HTERT RPE-1 (cell line): ENCODE results near the gene RXRB.
"Not testable (repeated sequence)": the region's sequence is repeated elsewhere in the genome, so short reads cannot be mapped to it uniquely, and the experiment has no call there.

Experiments used
- in situ Hi-C: fragments of 300-500 bp; cut with MboI; formaldehyde crosslinking; loops from 4 replicates; pipeline ENCODE4 v1.14.3; 2020; ENCODE audit warnings: low sequenced_read_pairs

Gene RXRB

DNA sequence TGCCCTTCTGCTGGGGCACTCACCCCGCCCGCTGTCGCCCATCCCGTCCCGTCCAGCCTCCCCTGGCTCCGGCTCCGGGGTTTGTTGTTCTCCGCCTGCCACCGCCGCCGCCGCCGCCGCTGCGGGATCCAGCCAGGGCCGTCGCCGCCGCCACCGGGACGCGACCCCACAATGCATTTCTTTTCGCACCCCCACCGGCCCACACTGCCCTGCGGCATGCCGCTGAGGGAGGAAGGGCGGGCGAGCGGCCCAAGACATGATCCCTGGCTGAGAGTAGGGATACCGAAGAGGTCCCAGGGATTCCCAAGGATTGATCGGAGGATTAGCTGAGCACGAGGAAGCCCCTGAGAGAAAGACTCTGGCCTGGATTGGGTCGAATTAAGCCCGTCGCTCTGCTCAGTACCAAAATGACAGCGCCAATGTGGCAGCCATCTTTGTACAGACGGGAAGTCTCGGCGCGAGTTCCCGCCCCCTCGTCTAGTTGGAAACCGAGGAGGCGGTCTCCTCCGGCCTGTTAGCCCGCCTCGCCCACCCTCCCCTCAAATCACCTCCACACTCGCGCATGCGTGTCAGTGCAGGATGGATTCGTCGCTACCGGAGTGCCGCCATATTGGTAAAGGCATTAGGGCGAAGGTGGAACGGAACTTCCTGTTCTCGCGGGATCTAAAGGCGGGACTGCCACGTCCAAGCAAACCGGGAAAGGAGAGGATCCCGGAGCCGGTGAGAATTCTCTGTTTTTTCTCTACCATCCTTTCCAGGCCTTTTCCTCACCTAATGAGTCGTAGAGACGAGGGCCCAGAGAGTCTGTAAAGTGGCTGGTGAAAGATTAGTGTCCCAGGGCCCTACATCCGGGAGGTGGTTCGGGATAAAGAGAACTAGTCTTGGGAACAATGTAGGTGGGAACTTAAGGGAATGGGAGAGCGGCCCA, at the start of gene RXRB, which contains the start of gene SLC39A7:
Gene RXRB, minus strand, starts transcription at position 447 of the 928 bp plus-strand sequence. Its CDS starts 189 bp downstream, at position 258.
Gene SLC39A7, plus strand, starts transcription at position 649 of the 928 bp plus-strand sequence. CDS start 379 bp downstream, outside the sequence.
- in situ Hi-C loops: no loop called here

DNA sequence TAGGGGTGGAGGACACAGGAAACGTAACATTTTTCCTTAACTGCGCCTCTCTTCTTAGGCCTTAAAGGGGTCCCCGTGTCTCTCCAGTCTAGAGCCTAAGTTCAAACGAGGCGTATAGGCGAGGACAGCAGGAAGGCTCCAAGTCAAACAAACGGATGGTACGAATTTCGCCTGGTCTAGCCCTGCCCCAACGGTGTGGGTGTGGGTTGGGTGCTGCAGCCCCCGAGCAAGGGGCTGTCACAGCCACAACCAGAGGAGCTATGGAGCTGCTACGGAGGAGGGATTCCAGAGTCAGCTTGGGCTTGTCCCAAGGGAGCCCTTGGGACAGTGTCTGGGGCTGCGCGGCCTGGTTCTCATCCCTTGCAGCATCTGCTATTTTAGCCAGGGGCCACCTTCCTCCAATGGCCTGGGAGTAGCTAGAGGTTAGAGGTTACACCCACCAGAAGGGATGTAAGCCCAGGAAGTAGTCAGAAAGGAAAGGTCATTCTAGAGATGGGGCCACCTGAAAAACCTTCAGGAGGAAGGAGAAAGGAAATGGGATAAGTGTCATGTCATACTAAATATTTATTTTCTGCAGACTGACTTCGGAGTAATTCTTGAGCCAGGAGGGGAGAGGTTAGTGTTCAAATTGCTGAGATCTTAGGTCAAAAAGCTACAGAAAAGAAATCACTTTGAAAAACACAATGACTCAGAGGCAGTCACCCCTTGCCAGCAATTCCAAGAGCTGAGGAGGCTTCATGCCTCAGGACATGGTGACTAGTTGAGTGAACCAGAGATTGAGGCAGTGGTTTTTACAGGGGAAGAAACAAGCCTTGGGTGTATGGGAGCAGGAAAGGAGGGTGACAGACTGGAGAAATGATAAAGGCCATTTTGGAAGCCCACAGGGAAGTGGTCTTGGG, 49.5 kb upstream of the RXRB start:
- in situ Hi-C loops: no loop called here

DNA sequence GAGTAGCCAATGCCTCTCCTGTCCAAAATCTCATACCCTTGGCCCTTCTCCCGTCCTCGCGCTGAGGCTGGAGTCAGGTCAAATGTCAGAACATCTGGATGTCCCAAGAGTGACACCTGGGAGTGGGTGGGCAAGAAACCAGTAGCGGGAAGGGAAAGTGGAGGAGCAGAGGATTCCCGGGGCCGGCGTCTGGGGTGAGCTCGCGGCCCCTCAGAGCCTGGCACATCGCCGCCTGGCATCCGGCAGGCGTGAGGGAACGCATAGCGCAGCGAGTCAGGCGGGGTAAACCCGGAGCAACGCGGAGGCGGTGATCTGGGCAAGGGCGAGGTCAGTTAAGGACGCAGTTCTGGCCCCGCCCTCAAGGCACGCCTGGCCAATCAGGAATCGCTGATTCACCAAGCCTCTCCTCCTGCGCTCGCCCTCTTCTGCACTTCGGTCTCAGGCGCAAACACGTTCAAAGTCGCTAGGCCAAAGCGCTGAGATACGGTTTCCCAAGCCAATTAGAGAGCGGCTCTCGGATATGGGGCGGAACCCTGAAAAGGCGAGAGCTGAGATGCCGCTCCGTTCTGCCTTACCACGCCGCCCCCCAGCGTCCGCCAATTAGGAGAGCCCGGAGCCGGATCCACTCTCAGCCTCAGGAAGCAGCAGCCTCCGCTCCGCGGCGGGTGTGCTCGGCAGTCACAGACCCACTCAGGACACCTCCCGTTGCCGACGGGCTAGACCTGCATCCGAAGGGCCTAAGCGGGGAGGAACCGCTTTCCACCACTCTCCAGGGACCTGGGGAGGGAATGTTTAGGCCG, 48.7 kb upstream of the RXRB start:
- in situ Hi-C loops: no loop called here

DNA sequence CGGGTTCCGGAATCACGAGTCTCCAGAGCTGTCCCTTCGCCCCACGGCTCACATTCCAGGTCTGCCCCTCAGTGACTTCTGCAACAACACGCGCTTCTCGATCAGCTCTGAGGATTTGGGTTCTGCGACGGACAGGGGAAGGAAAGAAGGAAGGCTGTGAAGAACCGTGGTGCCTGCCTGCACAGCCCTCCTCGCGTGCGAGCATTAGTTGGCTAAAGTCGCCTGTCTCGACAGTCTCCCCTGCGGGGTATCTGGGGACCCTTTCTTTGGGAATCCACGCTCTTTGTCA, 48.1 kb upstream of the RXRB start:
- in situ Hi-C loops: no loop called here

DNA sequence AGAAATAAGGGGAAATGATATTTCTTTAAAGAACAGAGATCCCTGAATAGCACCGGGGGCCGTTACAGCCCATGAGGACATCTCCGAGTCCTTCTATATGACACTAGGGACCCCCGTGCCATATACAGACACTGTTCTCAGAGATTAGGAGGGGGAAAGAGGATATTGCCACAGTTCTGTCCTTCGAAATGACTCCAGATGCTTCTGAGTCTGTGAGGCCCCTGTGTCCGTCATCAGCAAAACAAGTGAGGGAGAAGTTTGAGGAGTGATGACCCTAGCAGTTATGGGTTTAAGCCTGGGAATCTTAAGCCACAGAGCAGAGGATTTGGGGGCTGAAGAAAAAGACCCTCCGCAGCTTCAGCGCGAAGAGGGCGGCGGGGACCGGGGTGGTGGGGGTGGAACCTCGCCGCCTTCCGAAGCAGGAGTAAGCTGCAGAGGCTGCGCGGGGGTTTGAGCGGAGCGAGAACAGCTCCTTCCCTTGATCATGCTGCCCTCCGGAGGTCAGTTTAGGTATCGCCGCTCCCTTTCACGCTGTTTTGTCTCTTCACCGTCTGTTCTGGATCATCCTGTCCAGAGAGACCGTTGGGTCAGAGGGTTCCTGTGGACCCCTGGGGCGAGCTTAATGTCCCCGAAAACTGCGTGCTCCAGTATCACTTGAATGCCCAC, 47.6 kb upstream of the RXRB start:
- in situ Hi-C loops: no loop called here

DNA sequence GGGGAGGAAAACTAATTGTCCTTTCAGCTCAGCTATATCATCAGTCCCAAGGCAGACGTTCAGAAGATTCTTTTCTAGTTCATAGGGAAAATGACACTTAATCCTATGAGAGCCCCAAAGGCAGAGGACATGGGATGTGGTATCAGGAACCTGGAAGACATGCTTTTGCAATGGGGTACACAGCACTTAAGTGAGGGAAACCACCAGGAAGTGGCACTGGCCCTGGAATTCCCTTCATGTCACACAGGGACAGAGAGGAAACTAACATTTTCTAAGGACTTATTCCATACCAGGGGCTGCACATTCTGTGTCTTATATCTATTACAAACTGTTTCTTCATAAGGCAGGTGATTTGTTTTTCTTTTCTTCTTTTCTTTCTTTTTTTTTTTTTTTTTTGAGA, 43.0 kb upstream of the RXRB start:
- in situ Hi-C loops: no loop called here

DNA sequence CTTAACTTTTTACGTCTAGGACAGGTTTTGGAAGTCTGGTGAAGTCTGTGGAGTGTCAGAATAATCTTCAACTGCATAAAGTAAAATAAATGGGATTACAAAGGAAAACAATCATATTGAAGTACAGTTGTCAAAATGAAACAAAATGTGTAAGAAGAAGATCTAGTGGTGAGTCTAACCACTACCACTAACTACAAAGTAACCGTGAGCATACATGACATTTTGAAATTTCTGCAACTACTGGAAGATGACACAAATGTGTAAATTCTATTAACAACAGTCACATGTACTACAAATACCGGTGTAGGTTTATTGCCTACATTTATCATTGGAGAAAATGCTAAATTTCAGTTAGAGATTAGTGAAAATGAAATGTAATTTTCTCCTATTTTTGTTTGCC, 41.5 kb upstream of the RXRB start:
- in situ Hi-C loops: no loop called here

DNA sequence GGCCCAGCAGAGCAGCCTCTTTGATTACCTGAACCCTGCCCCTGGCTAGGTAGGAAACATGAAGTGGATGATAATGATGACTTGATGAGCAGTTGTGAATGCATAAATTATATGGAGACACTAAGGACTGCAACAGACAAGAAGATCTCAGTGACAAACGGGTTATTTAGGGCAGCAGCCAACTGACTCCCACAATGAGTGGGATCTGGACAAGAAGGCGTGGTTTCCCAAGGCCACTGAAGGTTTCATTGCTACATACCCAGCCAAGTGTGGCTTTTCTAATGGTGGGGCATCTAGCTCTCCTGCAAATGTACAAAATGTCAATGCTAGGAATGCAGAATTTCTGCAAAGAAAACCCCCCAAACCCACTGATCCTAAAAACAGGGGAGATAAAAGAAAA, 37.3 kb upstream of the RXRB start:
- in situ Hi-C loops: no loop called here

DNA sequence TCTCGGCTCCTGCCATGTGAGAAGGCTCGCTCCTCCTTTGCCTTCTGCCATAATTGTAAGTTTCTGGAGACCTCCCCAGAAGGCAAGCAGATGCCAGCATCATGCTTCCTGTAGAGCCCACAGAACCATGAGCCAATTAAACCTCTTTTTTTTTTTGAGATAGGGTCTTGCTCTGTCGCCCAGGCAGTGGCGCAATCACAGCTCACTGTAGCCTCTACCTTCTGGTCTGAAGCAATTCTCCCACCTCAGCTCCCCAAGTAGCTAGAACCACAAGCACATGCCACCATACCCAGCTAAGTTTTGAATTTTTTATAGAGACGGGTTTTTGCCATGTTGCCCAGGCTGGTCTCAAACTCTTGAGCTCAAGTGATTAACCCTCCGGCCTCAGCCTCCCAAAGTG, 36.4 kb upstream of the RXRB start:
- in situ Hi-C loops: no loop called here

DNA sequence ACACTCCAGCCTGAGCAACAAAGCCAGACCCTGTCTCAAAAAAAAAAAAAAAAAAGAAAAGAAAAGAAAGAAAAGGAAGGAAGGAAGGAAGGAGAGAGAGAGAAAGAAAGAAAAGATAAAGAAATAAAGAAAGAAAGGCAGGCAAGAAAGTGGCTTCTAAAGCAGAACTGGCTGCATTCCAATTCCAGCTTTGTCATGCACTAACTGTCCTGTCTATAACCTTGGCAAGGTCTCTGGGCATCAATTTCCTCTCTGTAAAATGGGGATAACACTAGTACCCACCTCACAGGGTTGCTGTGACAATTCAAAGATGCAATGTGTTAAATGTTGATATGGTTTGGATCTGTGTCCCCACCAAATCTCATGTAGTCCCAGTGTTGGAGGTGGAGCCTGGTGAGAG, 35.9 kb upstream of the RXRB start:
- in situ Hi-C loops: no loop called here

DNA sequence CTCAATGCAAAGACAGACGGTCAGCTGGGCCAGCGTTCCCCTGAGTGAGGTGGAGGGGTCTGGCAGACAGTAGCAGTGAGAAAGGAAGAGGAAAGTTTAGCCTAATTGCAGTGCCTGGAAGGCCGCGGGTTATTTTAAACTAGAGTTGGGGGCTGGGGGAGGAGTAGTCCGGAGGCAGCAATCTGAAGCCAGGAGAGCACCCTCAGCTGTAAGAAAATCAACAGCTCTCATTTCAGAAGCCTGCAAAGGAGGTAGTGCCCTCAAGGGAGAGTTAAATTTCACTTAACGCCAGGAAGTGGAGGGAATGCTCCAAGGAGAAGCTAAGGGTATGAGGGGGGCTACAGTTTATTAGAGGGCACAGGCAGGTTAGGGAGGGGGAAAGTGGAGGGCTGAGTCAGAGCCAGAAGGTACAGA, 34.8 kb upstream of the RXRB start:
- in situ Hi-C loops: no loop called here

DNA sequence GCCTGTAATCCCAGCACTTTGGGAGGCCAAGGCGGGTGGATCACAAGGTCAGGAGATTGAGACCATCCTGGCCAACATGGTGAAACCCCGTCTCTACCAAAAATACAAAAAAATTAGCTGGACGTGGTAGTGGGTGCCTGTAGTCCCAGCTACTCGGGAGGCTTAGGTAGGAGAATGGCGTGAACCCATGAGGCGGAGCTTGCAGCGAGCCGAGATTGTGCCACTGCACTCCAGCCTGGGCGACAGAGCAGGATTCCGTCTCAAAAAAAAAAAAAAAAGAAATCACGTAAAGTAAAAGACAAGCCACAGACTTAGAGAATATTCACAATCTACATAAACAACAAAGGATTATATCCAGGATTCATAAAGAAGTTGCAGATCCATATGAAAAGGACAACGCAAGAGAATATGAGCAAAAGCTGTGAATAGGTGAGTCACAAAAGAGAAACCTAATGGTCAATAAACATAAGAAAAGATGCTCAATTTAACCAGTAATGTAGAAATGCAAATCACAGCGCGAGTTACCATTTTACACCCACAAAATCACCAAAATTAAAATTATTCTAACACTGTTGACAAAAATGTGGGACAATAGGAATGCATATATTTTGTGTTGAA, 26.1 kb upstream of the RXRB start:
- in situ Hi-C loops: not testable (repeated sequence)

DNA sequence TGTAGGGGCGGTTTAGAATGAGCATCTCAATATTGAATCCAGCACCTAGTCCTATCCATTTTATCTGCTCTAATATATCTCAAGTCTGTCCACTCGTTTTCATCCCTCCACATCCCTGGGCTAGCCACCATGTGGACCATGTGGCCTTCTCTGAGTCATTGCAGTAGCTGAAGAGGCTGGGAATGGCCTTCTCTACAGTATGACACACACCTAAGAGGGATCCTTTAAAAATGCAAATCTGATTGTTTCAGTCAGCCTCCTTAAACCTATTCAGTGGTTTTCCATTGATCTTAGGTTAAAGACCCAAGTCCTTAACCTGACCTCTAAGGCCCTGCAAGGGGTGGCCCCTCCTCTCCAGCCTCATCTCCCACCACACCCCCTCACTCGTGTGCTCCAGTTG, 17.2 kb upstream of the RXRB start:
- in situ Hi-C loops: no loop called here

DNA sequence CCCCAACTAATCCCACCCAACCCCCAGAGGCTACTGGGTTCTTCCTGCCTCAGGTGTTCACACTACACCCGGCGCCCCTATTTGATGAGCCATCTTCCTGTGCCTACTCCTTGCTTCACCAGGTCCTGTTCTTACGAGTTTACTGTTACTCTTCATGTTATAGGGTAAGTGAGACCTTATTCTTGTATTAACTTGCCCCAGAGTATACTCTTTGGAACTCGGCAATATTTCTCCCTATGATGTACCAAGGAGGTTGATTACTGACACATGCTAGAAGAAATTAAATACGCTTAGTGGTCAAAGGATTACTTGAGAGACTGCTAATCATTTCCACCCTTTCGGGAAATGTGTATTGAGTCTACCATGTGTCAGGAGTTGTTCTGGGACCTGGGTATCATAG, 16.8 kb upstream of the RXRB start:
- in situ Hi-C loops: no loop called here

DNA sequence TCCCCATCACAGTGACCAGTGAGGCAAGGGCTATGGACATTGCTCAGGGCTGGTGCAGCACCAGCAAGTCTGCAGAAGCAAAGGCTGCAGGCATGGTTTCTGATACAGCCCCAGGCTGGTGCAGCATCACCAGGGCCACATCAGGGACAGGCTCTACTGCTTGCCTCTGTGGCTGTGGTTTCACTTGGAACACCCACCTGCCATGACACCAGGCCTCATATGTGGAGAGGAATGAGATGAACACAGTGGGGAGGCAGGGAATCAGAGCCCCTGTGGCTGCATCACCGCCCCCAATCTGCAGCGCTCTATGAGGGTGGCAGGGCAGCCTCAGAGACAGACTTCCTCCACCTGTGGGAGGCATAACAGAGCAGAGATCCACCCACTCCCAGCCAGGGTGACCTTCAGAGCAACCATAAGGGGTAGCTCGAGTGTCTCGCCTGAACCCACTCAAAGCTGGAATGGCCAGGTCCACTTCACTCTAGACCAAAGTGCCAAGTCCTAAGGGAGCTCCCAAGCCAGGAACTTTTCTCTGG, 15.7 kb upstream of the RXRB start:
- in situ Hi-C loops: no loop called here

DNA sequence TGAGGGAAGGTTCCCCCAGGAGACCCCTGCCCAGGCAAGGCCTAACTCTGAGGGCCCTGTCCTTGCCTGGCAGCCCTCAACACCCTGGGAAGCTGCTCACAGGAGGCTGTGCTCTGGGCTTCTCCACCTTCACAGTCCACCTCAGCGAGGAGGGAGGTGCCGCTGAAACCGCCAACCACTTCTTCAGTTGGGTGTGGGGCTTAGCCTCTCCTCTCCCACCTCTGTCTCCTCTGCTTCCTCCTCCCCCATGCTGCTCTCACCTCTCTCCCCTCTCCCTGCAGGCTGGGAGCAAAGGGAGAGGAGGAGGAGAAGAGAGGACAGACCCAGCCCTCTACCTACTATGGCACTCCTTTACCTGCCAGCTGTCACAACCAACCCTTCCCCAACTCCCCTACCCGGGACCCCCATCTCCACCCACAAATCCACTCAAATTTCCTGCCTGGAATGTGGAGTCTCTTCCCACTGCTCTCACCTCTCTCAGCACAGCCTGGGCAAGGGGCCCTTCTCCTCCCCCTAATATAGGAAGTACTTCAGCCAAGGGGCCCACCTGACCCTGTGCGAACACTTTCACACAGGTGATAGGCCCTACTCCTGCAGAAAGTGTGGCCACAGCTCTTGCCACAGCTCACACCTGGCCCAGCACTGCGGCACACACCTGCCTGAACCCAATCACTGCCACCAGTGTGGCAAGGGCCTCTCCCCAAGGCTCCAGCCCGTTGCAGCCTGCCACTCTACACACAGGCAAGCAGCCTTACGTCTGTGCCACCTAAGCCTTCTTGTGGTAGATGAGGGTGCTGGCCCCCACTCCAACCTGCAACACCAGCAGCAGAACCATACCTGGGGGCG, 15.0 kb upstream of the RXRB start:
- in situ Hi-C loops: no loop called here

DNA sequence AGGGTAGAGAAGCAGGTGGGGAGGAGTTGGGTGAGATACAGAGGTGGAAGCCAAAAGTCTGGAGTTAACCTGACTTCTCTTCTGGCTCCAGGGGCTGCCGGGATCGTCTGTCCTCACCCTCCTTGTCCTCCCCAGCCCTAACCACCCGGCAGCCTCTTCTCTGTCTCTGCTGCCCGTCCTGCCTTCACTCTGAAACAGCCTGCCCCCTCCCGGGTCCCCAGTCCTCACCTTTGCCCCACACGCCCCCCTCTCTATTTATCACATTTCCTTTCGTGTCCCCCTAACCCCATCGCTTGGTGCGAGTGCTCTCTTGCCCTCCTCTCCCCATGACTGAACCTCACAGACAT, 13.5 kb upstream of the RXRB start:
- in situ Hi-C loops: no loop called here

DNA sequence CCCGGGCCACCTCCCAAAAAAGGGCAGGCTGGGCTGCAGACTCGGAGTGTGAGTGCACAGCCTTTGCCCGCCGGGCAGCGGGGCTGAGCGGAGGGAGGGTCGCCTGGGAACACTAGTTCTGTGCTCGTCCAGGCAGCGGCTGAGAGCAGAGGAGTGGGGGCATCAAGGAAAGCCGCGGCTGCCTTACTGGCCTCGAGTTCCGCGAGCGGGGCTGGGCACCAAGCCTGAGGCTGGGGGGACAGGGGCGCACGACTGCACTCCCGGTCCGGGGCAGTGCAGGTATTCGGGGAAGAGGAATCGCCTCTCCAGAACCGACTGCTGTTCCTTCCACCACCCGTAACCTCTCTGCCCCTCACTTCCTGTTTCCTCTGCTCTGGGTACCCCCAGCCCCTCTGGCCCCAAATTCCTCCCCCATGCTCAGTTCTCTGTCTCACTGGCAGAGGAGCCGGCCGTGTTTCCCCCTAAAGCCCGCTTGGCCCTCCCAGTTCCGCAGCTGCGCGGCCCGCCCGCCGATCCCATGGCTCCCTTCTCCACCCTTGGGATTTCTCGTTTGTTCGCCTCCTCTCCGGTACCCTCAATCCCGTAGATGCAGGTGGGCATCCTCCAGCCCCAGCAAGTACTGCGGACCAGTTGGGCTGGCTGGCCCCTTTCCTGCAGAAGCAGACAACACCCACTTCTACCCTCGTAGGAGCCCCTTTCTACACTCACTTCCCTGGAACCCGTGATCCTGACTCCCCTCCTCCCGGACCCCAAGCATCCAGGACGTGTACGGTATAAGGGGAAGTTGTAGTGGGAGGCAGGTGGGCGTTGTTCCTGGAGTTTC, 12.9 kb upstream of the RXRB start:
- in situ Hi-C loops: no loop called here
